ENCODE measurements around the gene HMGXB3. TPM values are rescaled to one million over a fixed set of nuclear protein-coding genes. Genes with fewer than 3 reads are reported as not detected.

Gene HMGXB3
- total RNA-seq, 1 experiment from 2014 or later: 26.9 TPM

- Histone ChIP-seq H3T11ph (ENCODE audit: low read length) (no peak overlapping the region), H3K23ac (ENCODE audit: insufficient read length, low read depth, low read length) (no peak overlapping the region), H2AK5ac (ENCODE audit: insufficient read length, low read length) (no peak overlapping the region), H4K91ac (ENCODE audit: insufficient read length, low read depth, low read length) (no peak overlapping the region), H3K79me2 (ENCODE audit: insufficient read depth, low read length) (no peaks in the 10 kb centered on the region; the same call in 1 of the 2 replicates), H2BK5ac (ENCODE audit: insufficient read length, low read length) (no peak overlapping the region), H3K4me1 (ENCODE audit: insufficient read depth, low read length) (peaks cover 2% of the 10 kb centered on the region; the same call in 1 of the 2 replicates), H3K23me2 (ENCODE audit: insufficient read length, low read depth, low read length, poor library complexity, severe bottlenecking) (peaks cover 13% of the 10 kb centered on the region), H2BK120ac (ENCODE audit: low read depth, low read length, poor library complexity, severe bottlenecking) (no peak overlapping the region), H3K79me1 (ENCODE audit: insufficient read depth, low read depth, low read length, poor library complexity, severe bottlenecking) (no peaks in the 10 kb centered on the region), H3K9ac (ENCODE audit: extremely low read depth, insufficient read length, low read length) (peak overlapping the region; percentile 92), H2AFZ (ENCODE audit: low read length) (no peak overlapping the region), H4K8ac (replicated peaks; ENCODE audit: insufficient read length, low read depth, low read length) (no peak overlapping the region), H4K5ac (ENCODE audit: insufficient read length, low read depth, low read length) (peak overlapping the region; percentile 25), H3K14ac (ENCODE audit: insufficient read depth, low read length) (peak overlapping the region; percentile 15; the same call in 1 of the 2 replicates), H3K4me2 (ENCODE audit: insufficient read depth, insufficient read length, low read length) (peak overlapping the region; percentile 95), H2BK20ac (ENCODE audit: low read depth, low read length, poor library complexity, severe bottlenecking) (no peak overlapping the region), H2BK12ac (ENCODE audit: insufficient read length, low read depth, low read length) (no peak overlapping the region), H3K18ac (ENCODE audit: insufficient read length, low read depth, low read length) (peak overlapping the region; percentile 31), H4K20me1 (ENCODE audit: control insufficient read depth, insufficient read depth, insufficient read length) (no peaks in the 10 kb centered on the region), H3K27me3 (ENCODE audit: insufficient read depth, low read length) (no peaks in the 10 kb centered on the region), H3K4ac (ENCODE audit: low read depth, low read length) (no peak overlapping the region), H3K56ac (ENCODE audit: insufficient read length, low read depth, low read length) (no peak overlapping the region), H2BK15ac (ENCODE audit: low read depth, low read length) (no peak overlapping the region), H3K27ac (ENCODE audit: insufficient read length, low read depth, low read length) (peak overlapping the region; percentile 86), H3K9me3 (ENCODE audit: control insufficient read depth, low read depth, low read length) (no peaks in the 10 kb centered on the region)
- H3K36me3 Mint-ChIP-seq (ENCODE audit: insufficient read depth in 1 of 3, low read depth in 3 of 3): peaks cover 8 to 15% (median 8%) of the 10 kb centered on the region in 3 experiments; a peak in 6 of 7 replicates
- H3K4me3 Mint-ChIP-seq: peak overlapping the region; percentile 88 to 95
- no peaks in the 10 kb centered on the region for H3K27me3 Mint-ChIP-seq (ENCODE audit: low read depth)
- H3K9me3 Mint-ChIP-seq: no peaks in the 10 kb centered on the region; a peak in 1 of 5 replicates
- WGBS (ENCODE audit: extremely low coverage, insufficient read length, low lambda C conversion rate): no CpG with 5 or more reads among the region's 7 CpGs
- H3K4me1 Mint-ChIP-seq: peaks cover 19 to 23% of the 10 kb centered on the region in 2 experiments
- TF ChIP-seq CTCF (conservative IDR thresholded peaks at IDR 0.05): no peak
- H3K27ac Mint-ChIP-seq: peak overlapping the region; percentile 87 to 97 (median 94)
- no peak for DNase-seq
Measured at GRCh38 chr5:149999866-150000255, 678 bp upstream of the HMGXB3 start.

Measured in H9 (cell line).